HG03175 (cell line): Measurements from ENCODE around the gene SHFL.

Experiments used
- ATAC-seq: cut with Tn5 transposase; IDR thresholded peaks from one replicate; pipeline ENCODE4 v1.9.1; 2021; ENCODE audit warnings: mild to moderate bottlenecking, moderate library complexity; ENCODE audit not compliant: unreplicated experiment

Gene SHFL

GRCh38 chr19:10107817-10108367, 21.8 kb downstream of the SHFL start:
- no peak for ATAC-seq

DNA sequence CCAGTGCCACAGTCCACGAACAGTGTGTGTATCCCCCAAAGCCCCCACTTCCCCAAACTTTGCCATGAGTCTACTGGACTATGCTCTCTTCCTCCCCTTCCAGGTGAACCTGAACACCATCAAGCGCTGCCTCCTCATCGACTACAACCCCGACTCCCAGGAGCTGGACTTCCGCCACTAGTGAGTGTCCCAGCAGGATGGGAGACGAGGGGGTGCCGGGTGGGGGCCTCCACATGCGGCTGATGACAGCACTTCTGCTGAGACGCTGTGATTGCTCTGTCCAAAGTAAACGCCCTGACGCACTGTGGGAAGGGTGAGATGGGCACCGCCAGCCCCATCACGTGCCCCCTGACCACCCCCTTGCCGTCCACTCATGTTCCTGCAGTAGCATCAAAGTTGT, 23.4 kb downstream of the SHFL start:
- ATAC-seq, result no peak

- no peak for ATAC-seq
Observed at GRCh38 chr19:10110076-10110971, 24.2 kb downstream of the SHFL start.

DNA sequence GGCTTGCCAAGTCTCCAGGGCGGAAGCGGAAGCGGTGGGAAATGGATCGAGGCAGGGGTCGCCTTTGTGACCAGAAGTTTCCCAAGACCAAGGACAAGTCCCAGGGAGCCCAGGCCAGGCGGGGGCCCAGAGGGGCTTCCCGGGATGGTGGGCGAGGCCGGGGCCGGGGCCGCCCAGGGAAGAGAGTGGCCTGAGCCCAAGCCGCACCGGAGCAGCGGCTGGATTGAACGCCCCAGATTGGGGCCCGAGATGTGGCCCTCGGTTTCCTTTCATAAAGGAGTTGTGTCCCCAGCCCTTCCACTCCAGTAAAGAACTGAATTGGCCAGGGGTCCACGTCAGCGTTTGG, 24.8 kb downstream of the SHFL start:
- ATAC-seq, result no peak

- ATAC-seq, result no peak
Observed at GRCh38 chr19:10111405-10111811, 25.3 kb downstream of the SHFL start, which contains the start of gene P2RY11. Gene P2RY11 (plus strand): TSS chr19:10111693. CDS start chr19:10111722, 29 bp downstream.

GRCh38 chr19:10112037-10112761, 26.1 kb downstream of the SHFL start:
- no peak for ATAC-seq

- no peak for ATAC-seq
Observed at GRCh38 chr19:10112895-10113591, 26.9 kb downstream of the SHFL start.

DNA sequence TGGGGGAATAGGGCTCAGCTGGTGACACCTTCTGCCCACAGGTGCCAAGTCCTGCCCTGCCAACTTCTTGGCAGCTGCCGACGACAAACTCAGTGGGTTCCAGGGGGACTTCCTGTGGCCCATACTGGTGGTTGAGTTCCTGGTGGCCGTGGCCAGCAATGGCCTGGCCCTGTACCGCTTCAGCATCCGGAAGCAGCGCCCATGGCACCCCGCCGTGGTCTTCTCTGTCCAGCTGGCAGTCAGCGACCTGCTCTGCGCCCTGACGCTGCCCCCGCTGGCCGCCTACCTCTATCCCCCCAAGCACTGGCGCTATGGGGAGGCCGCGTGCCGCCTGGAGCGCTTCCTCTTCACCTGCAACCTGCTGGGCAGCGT, 27.5 kb downstream of the SHFL start:
- ATAC-seq, result no peak

- ATAC-seq, result no peak
Observed at GRCh38 chr19:10113964-10114650, 28.0 kb downstream of the SHFL start.

- no peak for ATAC-seq
Observed at GRCh38 chr19:10114651-10115391, 28.7 kb downstream of the SHFL start.

- ATAC-seq, result no peak
Observed at GRCh38 chr19:10115392-10116084, 29.4 kb downstream of the SHFL start.

- no peak for ATAC-seq
Observed at GRCh38 chr19:10116085-10116865, 30.2 kb downstream of the SHFL start.

GRCh38 chr19:10116866-10117616, 30.9 kb downstream of the SHFL start:
- ATAC-seq, result no peak

DNA sequence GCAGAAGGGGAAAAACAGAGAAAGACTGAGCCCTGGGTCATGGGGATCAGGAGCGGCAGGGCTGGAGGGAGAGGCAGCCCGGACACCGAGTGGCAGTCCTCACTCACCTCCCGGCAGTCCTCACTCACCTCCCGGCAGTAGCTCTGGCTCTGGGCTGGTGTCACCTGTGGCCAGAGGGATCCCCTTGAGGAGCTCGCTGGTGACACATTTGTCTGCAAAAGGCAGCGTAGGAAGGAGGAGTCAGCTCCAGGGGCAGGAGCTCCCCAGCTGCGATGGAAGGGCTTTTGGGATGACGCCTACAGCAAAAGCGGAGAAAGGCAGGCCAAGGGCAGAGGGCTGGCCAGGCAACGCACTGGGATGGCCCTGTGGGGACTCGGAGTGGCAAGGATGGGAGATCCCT, 32.8 kb downstream of the SHFL start:
- ATAC-seq, result no peak

DNA sequence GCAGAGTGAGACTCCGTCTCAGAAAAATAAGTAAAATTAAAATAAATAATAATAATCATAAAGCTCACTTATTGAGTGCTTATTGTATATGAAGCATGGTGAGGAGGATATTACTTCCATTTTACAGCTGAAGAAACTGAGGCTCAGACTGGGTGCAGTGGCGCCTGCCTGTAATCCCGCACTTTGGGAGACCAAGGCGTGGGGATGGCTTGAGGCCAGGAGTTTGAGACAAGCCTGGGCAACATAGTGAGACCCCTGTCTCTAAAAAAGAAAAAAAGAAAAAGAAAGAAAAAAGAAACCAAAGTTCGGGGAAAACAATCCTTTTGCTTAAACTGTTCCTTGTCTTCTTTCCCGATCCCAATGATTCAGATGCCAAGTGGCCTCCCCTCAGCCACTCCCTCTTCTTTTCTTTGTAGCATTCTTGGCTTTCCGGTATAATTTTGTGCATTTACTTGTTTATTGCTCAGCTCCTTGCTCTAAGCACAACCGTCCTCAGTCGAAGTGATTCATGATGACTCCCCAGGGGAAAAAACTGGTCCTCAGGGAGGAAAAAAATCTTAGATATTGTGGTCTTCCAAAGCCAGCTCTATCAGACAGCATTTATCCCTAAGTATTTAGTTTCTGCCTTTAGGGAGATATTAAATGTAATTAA, 34.5 kb downstream of the SHFL start:
- ATAC-seq, result no peak

DNA sequence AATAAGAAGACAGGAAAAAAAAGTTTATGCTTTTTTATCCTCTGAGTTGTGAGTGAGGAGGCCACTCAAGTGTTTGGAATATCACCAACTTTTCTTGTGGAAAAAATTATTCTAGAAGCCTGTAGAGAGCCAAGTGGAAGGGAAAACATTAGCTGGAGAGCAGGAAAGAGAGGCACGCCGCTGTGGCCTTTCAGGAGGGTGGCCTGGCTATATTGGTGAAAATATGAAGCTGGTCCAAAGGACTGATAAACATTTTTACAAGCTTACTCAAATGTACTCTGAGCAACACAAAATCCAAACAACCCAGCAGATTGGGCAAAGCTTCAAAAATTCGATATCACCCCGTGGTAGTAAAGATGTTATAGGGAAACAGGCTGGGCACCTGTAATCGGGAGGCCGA, 35.9 kb downstream of the SHFL start:
- no peak for ATAC-seq

GRCh38 chr19:10124429-10124828, 38.3 kb downstream of the SHFL start:
- ATAC-seq, result no peak
